Measurements from ENCODE around the gene FN3KRP. TPM values are rescaled to one million over a fixed set of nuclear protein-coding genes. Genes with fewer than 3 reads are reported as not detected.
A peak's percentile ranks its signal among the peaks of the same experiment; 100 is the strongest.

FN3KRP gene
- total and polyA plus RNA-seq, 2 of the 13 experiments (the other 11 are each of a cell fraction or from before 2014, with no cell fraction given): 22.4 to 28.2 TPM

- no peak for TF ChIP-seq BCLAF1 (IDR thresholded peaks at IDR 0.05)
- TF ChIP-seq PATZ1 (CRISPR knock-in tag; IDR thresholded peaks at IDR 0.05): no peak
- TF ChIP-seq ZBED4 (CRISPR knock-in tag; IDR thresholded peaks at IDR 0.05; ENCODE audit: borderline replicate concordance): no peak
- no peak for TF ChIP-seq KIAA2018 (CRISPR knock-in tag; IDR thresholded peaks at IDR 0.05; ENCODE audit: borderline replicate concordance)
- TF ChIP-seq ZFX (CRISPR knock-in tag; IDR thresholded peaks at IDR 0.05; ENCODE audit: low read depth): peak; percentile 82
- no peak for TF ChIP-seq MIXL1 (CRISPR knock-in tag; IDR thresholded peaks at IDR 0.05)
- TF ChIP-seq IRF1 (CRISPR knock-in tag; IDR thresholded peaks at IDR 0.05; ENCODE audit: low read depth): no peak
- no peak for TF ChIP-seq EHMT2 (IDR thresholded peaks at IDR 0.05; ENCODE audit: borderline replicate concordance, low read depth, low read length)
- TF ChIP-seq PHB2 (IDR thresholded peaks at IDR 0.05; ENCODE audit: partially characterized antibody): no peak
These were observed 18.2 kb upstream of the FN3KRP start, which contains the start of gene RAB40B (continued) for GRCh38 chr17:82698065-82698973.
